HUES6 (cell line): ENCODE results near the gene FSIP1.

Experiments
- H3K27ac ChIP-seq: 2 replicates; pipeline ENCODE4 v1.7.0; 2013; ENCODE audit warnings: low read depth, mild to moderate bottlenecking, low read length, inconsistent platforms
- H3K27me3 ChIP-seq: 2 replicates; pipeline ENCODE4 v1.6.1; 2013; ENCODE audit warnings: low read length; ENCODE audit not compliant: control insufficient read depth, insufficient read depth
- H3K36me3 ChIP-seq: 2 replicates; pipeline ENCODE4 v1.6.1; 2013; ENCODE audit warnings: low read length; ENCODE audit not compliant: control insufficient read depth, insufficient read depth
- H3K4me1 ChIP-seq: 2 replicates; pipeline ENCODE4 v1.6.1; 2013; ENCODE audit warnings: low read length; ENCODE audit not compliant: control insufficient read depth, insufficient read depth
- H3K4me3 ChIP-seq: 2 replicates; pipeline ENCODE4 v1.5.1; 2013; ENCODE audit warnings: low read depth, low read length
- H3K9ac ChIP-seq: one replicate; pipeline ENCODE4 v1.6.1; 2013; ENCODE audit warnings: mild to moderate bottlenecking, low read length
- H3K9me3 ChIP-seq: 2 replicates; pipeline ENCODE4 v1.6.1; 2013; ENCODE audit warnings: low read depth, low read length; ENCODE audit not compliant: control insufficient read depth, insufficient read depth

Gene FSIP1

DNA sequence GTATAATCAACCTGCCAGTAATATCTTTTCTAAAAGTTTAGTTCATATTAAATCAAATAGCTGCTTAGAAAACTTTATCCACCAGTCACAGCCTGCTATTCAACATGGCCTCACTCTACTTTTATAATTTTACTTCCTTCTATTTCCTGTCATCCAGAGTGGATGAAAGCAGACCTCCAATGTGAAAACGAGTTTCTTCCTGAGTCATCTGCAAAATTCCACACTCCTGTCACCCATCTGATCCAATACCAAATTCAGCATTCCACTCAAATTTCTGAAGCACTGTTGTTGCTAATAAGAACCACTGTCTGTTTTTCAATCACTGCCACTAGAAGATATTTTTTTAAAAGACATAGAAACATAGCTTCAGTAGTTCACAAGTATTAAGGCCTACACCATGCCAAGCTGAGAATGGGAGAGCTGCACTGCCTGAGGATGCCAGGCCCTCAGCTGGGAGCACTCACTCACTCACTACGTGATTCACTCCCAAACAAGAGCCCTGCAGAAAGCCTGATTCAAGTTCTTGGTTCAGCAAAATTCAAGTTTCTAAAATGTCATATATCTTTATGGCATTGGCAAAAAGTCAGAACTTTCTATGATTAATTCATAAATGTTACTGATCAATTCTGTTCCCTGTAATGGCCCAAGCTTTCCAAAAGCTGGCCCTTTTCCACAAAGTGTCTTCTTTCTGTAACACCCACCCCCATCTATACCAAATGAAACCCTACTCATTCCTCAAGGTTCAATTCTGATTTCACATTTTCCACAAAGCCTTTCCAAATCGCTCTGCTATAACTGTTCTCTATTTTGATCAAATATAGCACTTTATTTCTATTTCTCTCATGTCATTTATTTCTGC, 82.9 kb downstream of the FSIP1 start:
- H3K27ac ChIP-seq: no peak overlapping the region
- no peak overlapping the region for H3K4me3 ChIP-seq
- no peaks in the 10 kb centered on the region for H3K9me3 ChIP-seq
- no peaks in the 10 kb centered on the region for H3K27me3 ChIP-seq
- H3K4me1 ChIP-seq: peaks cover 5% of the 10 kb centered on the region; the same call in 1 of the 2 replicates
- no peaks in the 10 kb centered on the region for H3K36me3 ChIP-seq
- H3K9ac ChIP-seq: no peak overlapping the region

DNA sequence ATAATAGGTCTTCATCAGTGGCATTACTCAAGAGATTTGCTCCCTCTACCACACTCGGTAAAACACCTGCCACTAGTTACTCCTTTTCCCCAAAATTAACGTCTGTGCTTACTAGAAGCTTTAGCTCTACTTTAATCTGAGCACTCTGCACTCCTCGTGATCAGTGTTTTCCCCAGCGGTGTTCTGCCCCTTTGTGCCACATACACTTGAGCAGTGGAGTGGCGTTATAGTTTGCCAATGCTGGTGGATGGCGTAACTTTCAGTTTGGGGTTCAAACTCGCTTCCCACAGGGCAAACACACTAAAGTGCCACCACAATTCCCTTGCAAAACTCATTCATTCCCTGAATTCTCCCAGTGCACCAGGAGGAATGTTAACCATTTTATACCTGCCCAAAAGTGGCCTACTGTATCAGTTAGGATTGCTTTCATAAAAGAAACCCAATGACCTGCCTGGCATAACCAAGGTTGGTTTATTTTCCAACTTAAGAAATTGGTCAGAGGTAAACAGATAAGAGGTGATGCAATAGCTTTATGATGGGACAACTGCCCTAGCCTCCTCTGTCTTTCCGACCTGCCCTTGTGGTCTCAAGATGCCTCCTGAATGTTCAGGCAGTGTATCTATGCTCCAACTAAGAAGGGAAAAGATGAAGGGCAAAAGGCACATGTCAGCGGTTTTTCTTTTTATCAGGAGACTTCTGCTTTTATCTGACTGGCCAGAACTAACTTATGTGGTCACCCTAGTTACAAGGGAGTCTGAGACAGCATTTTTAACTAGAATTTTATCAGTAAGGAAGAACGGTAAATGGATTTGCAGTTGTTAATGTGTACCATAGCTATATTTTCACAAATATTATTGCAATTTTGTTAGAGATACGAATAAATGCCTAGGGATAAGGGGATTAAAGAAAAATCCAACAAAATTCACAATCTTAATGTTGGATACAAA, 83.9 kb downstream of the FSIP1 start:
- no peaks in the 10 kb centered on the region for H3K4me1 ChIP-seq
- no peak overlapping the region for H3K4me3 ChIP-seq
- no peaks in the 10 kb centered on the region for H3K27me3 ChIP-seq
- H3K36me3 ChIP-seq: no peaks in the 10 kb centered on the region
- no peaks in the 10 kb centered on the region for H3K9me3 ChIP-seq
- no peak overlapping the region for H3K9ac ChIP-seq
- H3K27ac ChIP-seq: no peak overlapping the region

DNA sequence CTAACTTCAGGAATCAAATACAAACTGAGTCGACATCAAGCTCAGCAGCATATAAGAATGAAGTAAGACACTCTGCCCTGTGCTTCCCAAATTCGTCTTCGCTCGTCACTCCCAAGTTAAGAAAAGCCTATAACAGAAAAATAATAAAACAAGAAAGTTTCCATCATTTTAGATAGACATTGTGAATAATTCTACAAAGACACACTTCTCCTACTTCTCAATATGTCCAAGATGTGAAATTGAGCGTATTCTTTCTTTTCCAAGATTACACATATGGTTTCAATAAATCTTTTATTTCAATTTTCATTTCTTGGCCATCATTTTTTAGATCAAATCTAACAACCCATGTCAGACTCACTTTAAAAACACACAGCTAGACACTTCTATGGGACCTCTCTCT, 85.1 kb downstream of the FSIP1 start:
- H3K9me3 ChIP-seq: no peaks in the 10 kb centered on the region
- no peak overlapping the region for H3K27ac ChIP-seq
- no peak overlapping the region for H3K9ac ChIP-seq
- H3K4me1 ChIP-seq: peaks cover 8% of the 10 kb centered on the region
- H3K4me3 ChIP-seq: no peak overlapping the region
- no peaks in the 10 kb centered on the region for H3K36me3 ChIP-seq
- no peaks in the 10 kb centered on the region for H3K27me3 ChIP-seq

DNA sequence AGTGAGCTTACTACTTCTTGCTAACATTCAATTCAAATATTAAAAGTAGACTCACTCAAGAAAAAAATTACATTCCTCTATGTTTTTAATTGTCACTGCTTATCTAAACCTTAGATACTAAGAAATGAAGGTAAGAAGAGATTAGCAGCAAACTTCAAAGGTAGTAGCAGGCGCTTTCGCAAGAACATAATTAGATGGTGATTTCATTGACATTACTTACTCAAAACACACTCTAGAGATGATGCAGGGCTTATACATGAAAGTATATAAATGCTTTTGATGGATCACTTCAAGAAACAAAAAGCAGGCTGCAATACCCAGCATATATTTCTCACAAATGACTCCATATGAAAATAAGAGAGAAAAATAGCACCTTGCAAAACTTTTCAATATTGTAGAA, 86.8 kb downstream of the FSIP1 start:
- Histone ChIP-seq H3K36me3 (no peaks in the 10 kb centered on the region), H3K9me3 (no peaks in the 10 kb centered on the region)

DNA sequence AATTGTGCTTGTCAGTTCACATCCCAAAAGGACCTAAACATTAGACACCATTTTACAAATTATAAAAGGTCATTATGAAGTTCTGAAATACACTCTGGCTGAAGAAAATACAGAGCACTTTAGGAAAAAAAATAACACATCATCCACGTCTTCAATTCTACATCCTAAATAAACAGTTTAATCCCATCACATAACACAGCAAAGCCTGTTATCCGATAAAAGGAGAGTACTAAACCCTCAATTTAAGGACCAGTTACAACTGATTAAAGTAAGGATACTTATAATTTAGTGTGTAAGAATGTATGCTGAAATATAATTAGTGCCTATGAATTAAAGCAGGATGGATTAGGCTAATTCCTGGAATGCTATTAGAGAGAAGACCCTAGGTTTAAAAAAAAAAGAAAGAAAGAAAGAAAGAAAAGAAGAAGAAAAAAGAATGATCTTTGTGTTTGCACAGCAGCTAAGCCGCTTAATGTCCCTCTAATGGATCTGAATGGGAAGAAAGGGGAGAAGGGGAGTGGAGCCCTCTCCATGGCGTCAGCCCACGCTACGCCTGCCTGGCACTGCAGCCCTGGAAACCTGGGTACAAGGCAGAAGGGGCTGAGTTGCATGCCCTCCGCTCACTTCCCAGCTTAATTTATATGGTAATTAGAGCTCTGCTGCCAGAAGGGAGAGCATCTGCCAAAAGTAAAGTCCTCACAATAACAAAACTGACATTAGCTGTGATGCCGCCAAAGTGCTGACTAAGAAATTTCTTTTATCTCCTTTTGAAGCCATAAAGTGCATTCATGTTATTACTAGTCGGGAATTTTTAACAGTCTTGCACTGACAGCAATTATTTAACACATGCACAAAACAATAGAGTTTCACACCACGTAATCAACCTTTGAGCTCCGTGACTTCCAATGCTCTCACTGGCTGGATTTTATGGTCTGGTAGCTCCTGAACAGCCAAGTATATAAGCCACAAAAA, 90.0 kb downstream of the FSIP1 start:
- H3K27ac ChIP-seq: no peak overlapping the region
- H3K4me3 ChIP-seq: no peak overlapping the region

More for the DNA sequence above, 86.8 kb downstream of the FSIP1 start:
- H3K9ac ChIP-seq: no peak overlapping the region
- no peak overlapping the region for H3K27ac ChIP-seq
- H3K27me3 ChIP-seq: no peaks in the 10 kb centered on the region
- H3K4me3 ChIP-seq: no peak overlapping the region
- peaks cover 14% of the 10 kb centered on the region for H3K4me1 ChIP-seq

DNA sequence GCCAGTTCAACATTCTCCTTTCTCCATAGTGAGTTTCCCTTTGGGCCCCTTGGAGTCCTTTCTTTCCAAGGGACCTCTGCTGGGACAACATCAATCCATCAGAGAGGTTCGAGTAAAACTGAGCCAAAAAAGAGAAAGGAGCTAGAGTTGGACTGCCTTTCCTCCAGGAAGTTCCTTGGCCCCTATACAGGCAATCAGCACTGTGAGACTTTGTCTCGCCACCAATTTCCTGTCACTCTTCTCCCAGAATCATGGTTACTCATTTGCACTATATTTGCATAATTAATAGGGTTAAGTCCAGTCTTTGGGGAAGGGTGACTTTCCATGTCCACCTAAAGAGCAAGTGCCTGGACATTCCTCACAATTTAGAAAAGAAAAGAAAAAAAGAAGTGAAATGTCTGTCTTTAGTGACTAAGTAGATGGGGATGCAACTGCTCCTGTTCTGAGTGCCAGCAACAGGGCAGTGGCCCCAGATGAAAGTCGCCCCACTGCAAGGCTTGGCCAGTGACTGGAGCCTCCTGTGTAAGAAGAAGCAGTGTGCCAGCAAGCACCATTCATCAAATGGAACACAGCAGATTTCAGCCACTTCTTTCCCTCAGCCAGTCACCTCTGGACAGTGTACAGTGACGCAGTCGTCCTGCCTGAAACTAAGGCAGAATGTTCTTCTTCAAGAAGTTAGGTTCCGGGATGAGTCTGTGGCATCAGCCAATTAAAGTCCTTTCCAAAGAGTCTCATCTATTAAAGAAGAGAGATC, 91.6 kb downstream of the FSIP1 start:
- Histone ChIP-seq H3K36me3 (no peaks in the 10 kb centered on the region), H3K9ac (no peak overlapping the region), H3K4me1 (peaks cover 14% of the 10 kb centered on the region), H3K27ac (no peak overlapping the region), H3K4me3 (no peak overlapping the region), H3K9me3 (no peaks in the 10 kb centered on the region), H3K27me3 (no peaks in the 10 kb centered on the region)

More for the DNA sequence above, 90.0 kb downstream of the FSIP1 start:
- no peaks in the 10 kb centered on the region for H3K9me3 ChIP-seq
- no peaks in the 10 kb centered on the region for H3K27me3 ChIP-seq
- peaks cover 14% of the 10 kb centered on the region for H3K4me1 ChIP-seq
- no peaks in the 10 kb centered on the region for H3K36me3 ChIP-seq
- H3K9ac ChIP-seq: no peak overlapping the region

DNA sequence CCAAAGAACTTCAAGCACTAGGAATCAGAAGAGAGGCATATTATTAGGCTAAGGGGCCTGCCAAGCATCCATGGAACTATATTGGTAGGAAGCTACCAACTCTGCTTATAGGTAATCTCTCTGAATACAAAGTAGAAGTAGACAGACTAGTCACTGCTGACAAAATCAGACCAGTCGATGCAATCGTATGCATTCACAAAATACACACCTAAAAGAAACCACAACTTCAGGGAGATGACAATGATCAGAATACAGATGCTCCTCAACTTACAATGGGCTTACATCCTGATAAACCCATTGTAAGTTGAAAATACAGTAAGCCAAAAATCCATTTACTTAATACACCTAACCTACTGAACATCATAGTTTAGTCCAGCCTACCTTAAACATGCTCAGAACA, 94.7 kb downstream of the FSIP1 start:
- Histone ChIP-seq H3K36me3 (no peaks in the 10 kb centered on the region), H3K4me1 (peaks cover 11% of the 10 kb centered on the region), H3K27me3 (no peaks in the 10 kb centered on the region), H3K4me3 (no peak overlapping the region), H3K9me3 (no peaks in the 10 kb centered on the region), H3K9ac (no peak overlapping the region), H3K27ac (no peak overlapping the region)

DNA sequence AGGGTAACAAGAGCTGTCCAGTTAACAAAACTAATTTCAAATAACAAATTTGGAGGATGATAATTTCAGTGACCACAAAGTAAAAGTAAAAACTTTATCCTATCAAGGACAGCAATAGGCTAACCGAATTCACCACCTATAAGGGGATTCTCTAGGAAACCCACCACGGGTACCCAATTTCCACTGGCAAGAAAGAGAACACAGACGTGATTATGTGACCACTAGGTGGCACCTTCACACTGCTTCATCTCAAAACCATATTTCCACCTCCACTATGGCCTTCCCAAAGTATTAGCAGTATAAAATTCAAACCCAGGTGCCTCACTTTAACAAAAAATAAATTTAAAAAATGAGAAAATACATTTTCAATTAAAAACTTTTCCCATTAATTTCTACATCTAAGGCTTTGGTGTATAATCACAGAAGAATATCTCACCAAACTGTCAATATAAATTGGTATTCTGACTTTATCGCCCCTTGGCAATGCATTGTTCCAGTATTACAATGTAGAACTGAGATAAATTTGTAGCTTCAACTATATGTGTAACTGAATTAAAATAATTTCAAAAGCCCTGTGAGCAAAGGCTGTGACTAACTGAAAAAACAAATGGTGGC, 96.5 kb downstream of the FSIP1 start:
- H3K4me1 ChIP-seq: no peaks in the 10 kb centered on the region
- no peak overlapping the region for H3K4me3 ChIP-seq
- no peaks in the 10 kb centered on the region for H3K27me3 ChIP-seq
- no peak overlapping the region for H3K27ac ChIP-seq
- H3K36me3 ChIP-seq: no peaks in the 10 kb centered on the region
- H3K9me3 ChIP-seq: no peaks in the 10 kb centered on the region
- H3K9ac ChIP-seq: no peak overlapping the region

DNA sequence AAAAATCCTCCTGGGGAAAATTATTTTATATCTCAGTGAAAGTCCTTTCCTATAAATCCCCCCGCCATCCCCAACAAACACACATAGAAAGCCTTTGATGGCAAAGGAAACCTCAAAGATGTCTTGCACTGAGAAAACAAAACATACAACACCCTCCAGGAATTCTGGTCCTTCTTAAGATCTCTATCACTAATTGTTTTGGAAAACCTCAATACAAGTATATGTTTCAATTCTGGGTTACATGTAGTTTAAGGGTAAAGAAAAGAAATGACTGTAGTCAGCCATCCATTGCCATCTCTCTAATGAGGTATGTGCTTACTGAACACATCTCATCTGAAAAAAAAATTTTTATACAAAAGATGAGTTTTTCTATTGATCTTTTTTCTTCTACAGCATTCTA, 97.3 kb downstream of the FSIP1 start:
- H3K4me1 ChIP-seq: no peaks in the 10 kb centered on the region
- H3K4me3 ChIP-seq: no peak overlapping the region
- no peak overlapping the region for H3K9ac ChIP-seq
- H3K36me3 ChIP-seq: no peaks in the 10 kb centered on the region
- H3K27me3 ChIP-seq: no peaks in the 10 kb centered on the region
- H3K9me3 ChIP-seq: no peaks in the 10 kb centered on the region
- no peak overlapping the region for H3K27ac ChIP-seq
